ENCODE measurements around the gene AGFG2.

DNA sequence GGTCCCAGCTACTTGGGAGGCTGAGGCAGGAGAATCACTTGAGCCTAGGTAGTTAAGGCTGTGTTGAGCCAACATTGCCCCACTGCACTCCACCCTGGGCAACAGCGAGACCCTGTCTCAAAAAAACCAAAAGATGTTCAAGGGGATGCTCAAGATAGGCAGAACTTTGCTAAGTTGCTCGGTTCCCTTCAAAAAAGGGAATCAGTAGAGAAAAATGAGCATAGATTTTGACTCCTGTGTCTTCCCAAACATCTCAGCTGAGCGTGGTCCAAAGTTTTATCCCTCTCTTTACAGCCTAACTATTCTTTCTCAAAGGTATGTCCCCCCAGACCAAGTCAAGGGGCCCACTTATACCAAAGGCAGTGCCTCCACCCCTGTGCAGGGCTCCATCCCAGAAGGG lies 14.0 kb downstream of the AGFG2 start:
- TF ChIP-seq, protein P1, sequence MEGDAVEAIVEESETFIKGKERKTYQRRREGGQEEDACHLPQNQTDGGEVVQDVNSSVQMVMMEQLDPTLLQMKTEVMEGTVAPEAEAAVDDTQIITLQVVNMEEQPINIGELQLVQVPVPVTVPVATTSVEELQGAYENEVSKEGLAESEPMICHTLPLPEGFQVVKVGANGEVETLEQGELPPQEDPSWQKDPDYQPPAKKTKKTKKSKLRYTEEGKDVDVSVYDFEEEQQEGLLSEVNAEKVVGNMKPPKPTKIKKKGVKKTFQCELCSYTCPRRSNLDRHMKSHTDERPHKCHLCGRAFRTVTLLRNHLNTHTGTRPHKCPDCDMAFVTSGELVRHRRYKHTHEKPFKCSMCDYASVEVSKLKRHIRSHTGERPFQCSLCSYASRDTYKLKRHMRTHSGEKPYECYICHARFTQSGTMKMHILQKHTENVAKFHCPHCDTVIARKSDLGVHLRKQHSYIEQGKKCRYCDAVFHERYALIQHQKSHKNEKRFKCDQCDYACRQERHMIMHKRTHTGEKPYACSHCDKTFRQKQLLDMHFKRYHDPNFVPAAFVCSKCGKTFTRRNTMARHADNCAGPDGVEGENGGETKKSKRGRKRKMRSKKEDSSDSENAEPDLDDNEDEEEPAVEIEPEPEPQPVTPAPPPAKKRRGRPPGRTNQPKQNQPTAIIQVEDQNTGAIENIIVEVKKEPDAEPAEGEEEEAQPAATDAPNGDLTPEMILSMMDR (IDR thresholded peaks at IDR 0.05; ENCODE audit: low read depth, low read length, poor library complexity, severe bottlenecking), result no peak
- TF ChIP-seq EZH2phosphoT487 (IDR thresholded peaks at IDR 0.05; ENCODE audit: borderline replicate concordance, low read length), result no peak

All from DOHH2 (cell line).